K562 (cell line): ENCODE results near the gene OPCML.

Experiments
- ARID1B ChIP-seq: fragments of 450-650 bp; IDR thresholded peaks from 2 replicates; pipeline ENCODE4 v1.6.1; 2016; ENCODE audit warnings: antibody characterized with exemption, mild to moderate bottlenecking, inconsistent platforms
- JUN ChIP-seq, 2 experiments: sonication (generic) in 1 of 2; formaldehyde crosslinking in 1 of 2; IDR thresholded peaks; 2 replicates each; pipeline versions ENCODE4 v1.6.1 to v1.8.0; 2012 to 2022; ENCODE audit warnings: borderline replicate concordance in 2 of 2, mild to moderate bottlenecking in 2 of 2, improper control_type of control experiment in 1 of 2, low read depth in 1 of 2, low read length in 1 of 2, missing genetic modification reagents in 1 of 2
- MTA3 ChIP-seq: fragments of 450-650 bp; formaldehyde crosslinking; IDR thresholded peaks from 2 replicates; pipeline ENCODE4 v1.6.1; 2017; ENCODE audit warnings: mild to moderate bottlenecking, borderline replicate concordance
- TF ChIP-seq, protein P1 (sequence below): sonication (generic); formaldehyde crosslinking; IDR thresholded peaks from 2 replicates; pipeline ENCODE4 v1.8.0; 2022; ENCODE audit warnings: mild to moderate bottlenecking, low read depth, missing genetic modification reagents

DNA sequence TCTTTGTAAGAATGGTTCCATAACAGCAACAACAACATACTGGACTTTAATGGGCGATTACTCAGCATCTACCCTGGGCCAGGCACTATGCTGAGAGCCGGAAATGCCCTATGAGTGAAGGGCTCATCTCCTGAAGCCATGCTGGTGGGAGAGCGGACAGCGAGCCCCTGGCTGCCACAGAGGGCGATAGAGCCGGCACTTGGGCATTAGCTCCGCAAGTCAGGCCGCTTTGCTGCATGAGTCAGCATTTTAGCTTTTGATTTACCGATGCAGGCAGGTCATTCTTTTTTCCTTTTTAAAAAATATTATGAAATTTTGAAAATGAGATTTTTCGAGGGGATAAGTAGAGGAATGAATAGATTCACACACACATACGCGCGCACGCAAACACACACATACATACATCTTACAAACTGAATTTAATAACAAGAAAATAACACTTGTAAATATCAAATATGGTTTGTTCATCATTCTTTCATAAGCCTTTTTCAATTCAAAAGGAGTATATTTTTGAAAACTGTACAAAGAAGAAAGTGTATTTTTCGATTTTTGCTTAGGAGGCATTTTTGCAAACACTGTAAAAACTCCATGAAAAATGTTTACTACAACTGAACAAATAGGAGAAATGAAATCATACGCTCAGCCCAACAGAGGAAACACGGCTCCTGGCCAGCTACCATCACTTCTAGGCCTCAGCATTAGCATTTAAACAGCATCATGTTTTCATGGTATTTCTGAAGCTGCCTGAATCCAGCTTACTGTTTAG, 667.3 kb downstream of the OPCML start:
- TF ChIP-seq ARID1B (no peak), JUN (IDR thresholded peaks at IDR 0.05; ENCODE audit: borderline replicate concordance, low read depth, low read length) (no peak), JUN (CRISPR knock-in tag; IDR thresholded peaks at IDR 0.05; ENCODE audit: borderline replicate concordance) (no peak), MTA3 (no peak)
- TF ChIP-seq, protein P1, sequence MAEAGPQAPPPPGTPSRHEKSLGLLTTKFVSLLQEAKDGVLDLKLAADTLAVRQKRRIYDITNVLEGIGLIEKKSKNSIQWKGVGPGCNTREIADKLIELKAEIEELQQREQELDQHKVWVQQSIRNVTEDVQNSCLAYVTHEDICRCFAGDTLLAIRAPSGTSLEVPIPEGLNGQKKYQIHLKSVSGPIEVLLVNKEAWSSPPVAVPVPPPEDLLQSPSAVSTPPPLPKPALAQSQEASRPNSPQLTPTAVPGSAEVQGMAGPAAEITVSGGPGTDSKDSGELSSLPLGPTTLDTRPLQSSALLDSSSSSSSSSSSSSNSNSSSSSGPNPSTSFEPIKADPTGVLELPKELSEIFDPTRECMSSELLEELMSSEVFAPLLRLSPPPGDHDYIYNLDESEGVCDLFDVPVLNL = no peak
